GM18505 (cell line): ENCODE results near the gene LARP4B.

Experiments used
- ATAC-seq: cut with Tn5 transposase; IDR thresholded peaks from one replicate; pipeline ENCODE4 v1.9.1; 2021; ENCODE audit not compliant: unreplicated experiment
- POLR2A ChIP-seq: IDR thresholded peaks from 4 replicates; pipeline ENCODE4 v1.6.1; 2011; ENCODE audit warnings: borderline replicate concordance; ENCODE audit not compliant: insufficient read depth, insufficient read length; ENCODE audit errors: extremely low read depth

LARP4B gene

DNA sequence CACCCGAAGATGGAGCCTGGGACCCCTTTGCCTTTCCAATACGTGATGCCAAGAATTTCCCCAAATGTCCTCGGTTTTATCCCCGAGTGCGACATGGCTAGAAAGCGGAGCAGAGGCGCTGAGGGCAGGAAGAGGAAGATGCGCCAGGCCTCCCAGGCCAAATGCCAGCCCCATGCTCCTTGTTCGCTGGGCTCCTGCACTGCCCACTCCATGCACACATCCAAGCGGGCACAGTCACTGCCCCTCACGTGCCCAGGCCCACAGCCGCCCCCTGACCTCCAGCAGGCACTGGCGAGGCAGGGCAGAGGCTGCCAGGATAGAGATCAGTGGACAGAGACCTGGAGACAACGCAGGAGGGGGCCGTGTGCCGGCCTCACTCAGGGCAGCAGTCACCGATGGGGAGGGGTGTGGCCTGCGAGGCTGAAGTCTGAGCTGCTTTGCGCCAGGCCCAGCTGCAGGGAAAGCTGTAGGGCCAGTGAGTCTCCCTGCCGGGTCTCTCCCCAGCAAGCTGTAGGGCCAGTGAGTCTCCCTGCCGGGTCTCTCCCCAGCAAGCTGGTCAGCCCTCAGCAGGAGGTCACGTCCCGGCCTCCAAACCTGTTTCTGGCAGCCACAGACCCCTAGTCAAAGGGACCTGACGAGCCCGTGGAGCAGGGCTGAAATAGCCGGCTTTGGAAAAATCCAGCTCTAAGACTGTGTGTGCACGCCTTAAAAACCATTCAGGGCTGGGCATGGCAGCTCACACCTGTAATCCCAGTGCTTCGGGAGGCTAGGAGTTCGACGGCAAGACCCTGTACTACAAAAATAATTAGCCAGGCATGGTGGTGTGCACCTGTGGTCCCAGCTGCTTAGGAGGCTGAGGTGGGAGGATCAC is 141.4 kb downstream of the LARP4B start:
- ATAC-seq = no peak
- no peak for TF ChIP-seq POLR2A

GRCh38 chr10:788796-789748 is 142.4 kb downstream of the LARP4B start:
- TF ChIP-seq POLR2A = no peak
- no peak for ATAC-seq

GRCh38 chr10:787933-788651 is 143.4 kb downstream of the LARP4B start:
- TF ChIP-seq POLR2A = no peak
- ATAC-seq = no peak

DNA sequence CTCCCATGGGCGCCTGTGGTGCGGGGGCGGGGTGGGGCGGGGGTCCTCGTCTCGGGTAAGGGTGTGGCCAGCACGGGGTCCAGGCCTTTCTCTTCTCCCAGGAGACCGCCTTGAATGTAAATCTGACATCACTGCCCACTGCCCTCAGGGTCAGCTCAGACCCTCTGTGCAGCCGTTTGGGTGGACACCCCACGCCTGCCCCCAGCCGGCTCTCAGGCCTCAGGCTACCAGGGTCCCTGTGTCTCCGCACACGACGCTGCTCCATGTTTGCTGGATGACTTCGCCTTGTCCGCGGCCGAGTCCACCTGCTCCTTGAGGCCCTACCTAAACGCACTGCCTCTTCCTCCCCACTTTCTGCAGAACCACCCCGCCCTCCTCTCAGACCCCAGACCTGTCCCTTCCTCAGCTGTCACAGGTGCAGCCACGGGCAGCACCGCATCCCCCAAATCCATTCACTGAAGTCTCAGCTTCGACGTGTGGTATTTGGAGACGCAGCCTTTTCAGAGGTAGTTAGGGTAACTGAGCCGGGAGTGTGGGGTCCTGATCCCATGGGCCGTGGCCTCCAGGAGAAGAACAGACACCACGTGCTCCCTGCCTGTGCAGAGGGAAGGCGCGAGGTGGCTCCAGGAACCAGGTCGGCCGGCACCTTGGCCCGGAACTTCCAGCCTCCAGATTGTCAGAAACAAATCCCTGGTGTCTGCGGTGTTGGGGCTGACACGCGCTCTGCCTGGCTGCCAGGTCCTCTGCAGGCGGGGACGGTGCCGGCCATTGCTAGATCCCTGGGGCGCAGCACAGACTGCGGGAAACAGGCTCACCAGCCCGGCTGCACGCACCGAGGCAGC is 144.7 kb downstream of the LARP4B start:
- no peak for ATAC-seq
- no peak for TF ChIP-seq POLR2A

- ATAC-seq = no peak
- no peak for TF ChIP-seq POLR2A
These were observed 145.7 kb downstream of the LARP4B start for GRCh38 chr10:785861-786214.

DNA sequence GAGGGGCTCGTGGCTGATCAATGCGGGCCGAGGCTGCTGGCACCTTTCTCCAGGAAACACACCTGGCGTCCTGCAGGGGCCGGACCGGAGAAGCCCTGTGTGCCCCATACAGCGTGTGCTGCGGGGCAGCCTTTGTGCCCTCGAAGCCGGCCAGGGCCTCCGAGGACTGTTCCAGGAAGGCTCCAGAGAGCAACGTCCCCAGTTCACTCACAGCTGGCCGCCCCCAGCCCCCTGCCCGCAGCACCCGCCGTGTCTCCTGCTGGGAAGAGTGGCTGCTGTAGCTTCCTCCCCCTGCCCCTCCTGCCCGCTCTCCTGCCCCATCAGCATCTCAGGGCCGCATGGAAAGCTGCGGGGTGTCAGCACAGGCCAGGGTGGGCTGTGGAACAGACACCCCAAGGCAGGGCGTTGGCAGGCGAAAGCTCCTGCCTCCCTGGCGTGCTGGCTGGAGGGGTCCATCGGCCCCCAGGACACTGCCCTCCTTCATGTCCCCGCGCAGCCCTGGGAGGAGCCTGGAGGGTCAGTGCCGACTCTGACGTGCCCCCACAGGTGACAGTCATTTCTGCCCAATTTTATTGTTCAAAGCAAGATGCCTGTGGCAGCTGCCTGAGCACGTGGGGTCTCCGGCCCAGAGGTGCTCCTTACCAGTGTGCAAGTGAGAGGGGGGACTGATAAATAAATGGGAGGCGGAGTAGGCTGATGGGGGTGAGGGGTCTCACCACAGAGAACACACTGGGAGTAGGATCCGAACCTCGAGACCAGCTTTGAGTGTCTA is 146.2 kb downstream of the LARP4B start:
- TF ChIP-seq POLR2A = no peak
- ATAC-seq = no peak

DNA sequence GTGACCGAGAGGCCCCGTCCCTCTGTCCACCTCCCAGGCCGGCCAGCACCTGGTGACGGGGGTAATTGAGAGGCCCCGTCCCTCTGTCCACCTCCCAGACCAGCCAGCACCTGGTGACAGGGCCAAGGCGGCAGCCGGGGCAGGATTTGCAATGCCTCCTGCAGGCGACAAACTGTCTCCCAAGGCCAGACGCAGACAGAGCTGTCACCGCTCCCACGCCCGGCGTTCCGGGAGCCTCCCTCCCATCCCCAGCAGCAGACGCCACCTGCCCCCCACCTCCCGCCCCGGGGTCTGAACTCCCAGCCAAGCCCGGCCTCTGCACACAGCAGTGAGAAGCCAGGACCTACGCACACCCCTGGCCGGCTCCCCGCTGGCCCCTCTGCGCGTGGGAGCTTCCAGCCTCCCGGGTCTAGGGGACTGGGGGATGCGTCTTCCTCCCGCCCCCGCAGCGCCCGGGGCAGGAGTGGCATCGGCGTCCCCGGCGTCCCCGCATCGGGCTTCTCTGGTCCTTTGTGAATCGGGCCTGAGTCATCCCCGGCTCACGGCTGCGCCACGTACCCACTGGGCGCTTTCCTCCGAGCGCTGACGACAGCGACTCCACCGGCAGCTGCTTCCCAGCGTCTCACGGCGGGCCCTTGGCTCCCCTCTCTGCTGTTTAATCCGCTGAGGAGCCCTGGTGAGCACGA is 147.0 kb downstream of the LARP4B start:
- no peak for ATAC-seq

DNA sequence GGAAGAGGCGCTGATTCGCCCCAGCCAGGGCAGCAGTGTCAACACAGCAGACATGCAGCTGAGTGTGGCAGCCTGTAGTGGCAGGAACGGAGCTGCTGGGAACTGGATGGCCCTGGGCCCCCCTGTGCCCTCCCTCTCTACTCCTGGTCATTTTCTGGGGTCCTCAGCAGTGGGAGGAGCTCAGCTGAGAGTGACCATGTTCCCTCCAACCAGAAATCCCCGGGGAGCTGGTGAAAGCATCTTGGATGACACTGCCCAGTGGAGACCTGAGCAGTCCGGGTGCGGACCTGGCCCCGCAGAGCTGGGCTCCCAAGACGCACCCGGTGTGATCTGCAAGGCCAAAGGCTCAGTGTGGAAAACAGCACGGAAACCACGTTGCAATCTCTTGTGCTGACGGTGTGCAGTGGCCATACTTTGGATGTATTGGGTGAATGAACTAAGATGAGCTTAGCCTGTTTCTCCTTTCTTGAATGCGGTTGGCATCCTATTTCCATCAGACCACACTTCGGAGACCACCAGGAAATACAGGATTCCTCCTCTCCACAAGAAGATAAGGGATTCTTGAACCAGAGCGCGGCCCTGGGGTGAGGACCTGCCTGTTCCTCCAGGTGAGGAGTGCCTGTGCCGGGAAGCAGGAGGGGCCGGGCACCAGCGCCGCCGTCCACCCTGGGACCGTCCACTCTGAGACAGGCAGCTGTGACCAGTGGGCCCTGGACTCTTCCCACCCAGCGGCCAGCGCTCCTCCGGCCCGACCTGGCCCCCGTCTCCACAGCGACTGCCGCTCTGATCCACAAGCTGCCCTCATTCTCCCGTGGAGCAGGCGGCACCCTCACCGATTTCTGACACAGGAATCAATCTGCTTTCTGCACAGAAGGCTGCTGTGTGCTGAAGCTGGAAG is 148.5 kb downstream of the LARP4B start:
- TF ChIP-seq POLR2A = no peak
- no peak for ATAC-seq

More for the DNA sequence above, 147.0 kb downstream of the LARP4B start:
- no peak for TF ChIP-seq POLR2A

DNA sequence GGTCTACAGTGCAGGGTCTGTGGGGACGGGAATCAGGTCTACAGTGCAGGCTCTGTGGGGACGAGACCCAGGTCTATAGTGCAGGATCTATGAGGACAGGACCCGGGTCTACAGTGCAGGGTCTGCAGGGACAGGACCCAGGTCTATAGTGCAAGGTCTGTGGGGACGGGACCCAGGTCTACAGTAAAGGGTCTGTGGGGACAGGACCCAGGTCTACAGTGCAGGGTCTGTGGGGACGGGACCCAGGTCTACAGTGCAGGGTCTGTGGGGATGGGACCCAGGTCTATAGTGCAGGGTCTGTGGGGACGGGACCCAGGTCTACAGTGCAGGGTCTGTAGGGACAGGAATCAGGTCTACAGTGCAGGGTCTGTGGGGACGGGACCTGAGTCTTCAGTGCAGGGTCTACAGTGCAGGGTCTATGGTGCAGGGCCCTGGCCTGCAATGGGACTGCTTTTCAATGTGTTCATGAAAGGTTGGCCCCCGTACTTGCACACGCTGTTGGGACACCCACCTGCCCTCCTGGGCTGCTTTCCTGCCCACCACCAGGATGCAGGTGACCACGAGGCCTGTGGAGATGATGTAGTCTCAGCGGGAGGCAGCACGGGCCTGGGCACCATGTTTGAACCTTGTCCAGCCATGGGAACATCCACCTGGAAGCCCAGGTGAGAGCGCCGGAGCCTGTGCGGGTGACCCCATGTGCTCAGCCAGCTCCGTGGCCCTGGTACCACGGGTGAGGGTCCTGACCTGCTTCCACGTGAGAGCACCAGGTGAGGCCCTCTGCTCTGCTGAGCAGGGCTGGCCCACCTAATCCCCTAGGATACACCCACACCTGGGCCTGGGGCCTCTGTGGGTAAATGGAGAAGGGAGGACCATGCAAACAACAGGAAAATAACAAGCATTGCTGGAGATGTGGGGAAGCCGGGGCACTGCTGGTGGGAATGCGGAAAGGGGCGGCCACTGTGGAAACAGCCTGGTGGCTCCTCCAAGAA is 150.7 kb downstream of the LARP4B start:
- ATAC-seq = no peak
- no peak for TF ChIP-seq POLR2A
